Progenitor cell of endocrine pancreas (in vitro differentiated cells): ENCODE results near the gene TSSC4. TPM values are rescaled to one million over a fixed set of nuclear protein-coding genes. Genes with fewer than 3 reads are reported as not detected.

Experiments used
- DNase-seq: peaks from one replicate; pipeline ENCODE4 v3.0.0; 2021; ENCODE audit warnings: low spot score; ENCODE audit not compliant: unreplicated experiment
- H3K27ac Mint-ChIP-seq: 2 replicates; pipeline ENCODE4 v1.8.0; 2021; ENCODE audit warnings: mild to moderate bottlenecking, moderate library complexity, mixed read lengths
- H3K27me3 Mint-ChIP-seq: 2 replicates; pipeline ENCODE4 v1.8.0; 2021; ENCODE audit warnings: mixed read lengths
- H3K36me3 Mint-ChIP-seq: 2 replicates; pipeline ENCODE4 v1.8.0; 2022; ENCODE audit warnings: mixed read lengths; ENCODE audit not compliant: insufficient read depth
- H3K4me1 Mint-ChIP-seq: 2 replicates; pipeline ENCODE4 v1.8.0; 2021; ENCODE audit warnings: low read depth, mixed read lengths
- H3K4me3 Mint-ChIP-seq: 2 replicates; pipeline ENCODE4 v1.8.0; 2021; ENCODE audit warnings: low read depth, mild to moderate bottlenecking, moderate library complexity, mixed read lengths
- H3K9me3 Mint-ChIP-seq: 2 replicates; pipeline ENCODE4 v1.8.0; 2021; ENCODE audit warnings: low read depth, mixed read lengths
- total RNA-seq: library from RNA; stranded (reverse); gene quantifications from 2 replicates; pipeline ENCODE4 v1.2.1, GENCODE V29; 2021
- TF ChIP-seq, protein P1 (sequence below): fragments of 200-600 bp; sonication (generic); IDR thresholded peaks from one replicate; pipeline ENCODE4 v1.5.0; 2021; ENCODE audit warnings: antibody characterized with exemption, mild to moderate bottlenecking; ENCODE audit not compliant: unreplicated experiment

TSSC4 gene
- total RNA-seq, 1 donor from 2014 or later: 50.2 TPM

DNA sequence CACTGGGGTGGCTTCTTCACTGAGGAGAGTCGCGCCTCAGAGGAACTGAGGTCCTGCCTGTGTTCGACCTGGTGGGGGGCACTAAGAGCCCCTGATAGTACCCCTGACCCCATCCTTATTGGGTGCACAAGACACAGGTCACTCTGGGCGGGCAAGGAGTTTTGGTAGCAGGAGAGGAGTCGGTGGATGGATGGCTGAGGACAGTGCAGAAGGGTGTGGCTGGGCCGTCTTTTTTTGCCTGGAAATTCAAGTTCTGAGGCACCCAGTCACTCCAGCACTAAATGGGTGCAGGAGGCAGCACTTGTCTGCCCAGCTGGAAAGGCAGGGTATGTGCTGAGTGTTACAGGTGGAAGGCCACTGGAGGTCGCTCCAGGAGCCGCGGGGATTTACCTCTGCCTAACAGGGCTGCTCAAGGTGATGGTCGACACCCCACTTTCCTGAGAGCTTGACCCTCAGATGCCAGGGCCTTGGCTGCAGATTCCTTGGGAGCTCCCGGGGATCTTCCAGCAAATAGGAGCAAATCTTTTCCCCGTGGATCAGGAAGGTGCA, 960 bp downstream of the TSSC4 start:
- Mint-ChIP-seq H3K9me3 (no peaks in the 10 kb centered on the region), H3K4me1 (peaks cover 5% of the 10 kb centered on the region), H3K27me3 (no peaks in the 10 kb centered on the region), H3K27ac (peak overlapping the region; percentile 86), H3K4me3 (peak overlapping the region; percentile 85), H3K36me3 (peaks cover 3% of the 10 kb centered on the region)
- DNase-seq: no peak
- TF ChIP-seq, protein P1, sequence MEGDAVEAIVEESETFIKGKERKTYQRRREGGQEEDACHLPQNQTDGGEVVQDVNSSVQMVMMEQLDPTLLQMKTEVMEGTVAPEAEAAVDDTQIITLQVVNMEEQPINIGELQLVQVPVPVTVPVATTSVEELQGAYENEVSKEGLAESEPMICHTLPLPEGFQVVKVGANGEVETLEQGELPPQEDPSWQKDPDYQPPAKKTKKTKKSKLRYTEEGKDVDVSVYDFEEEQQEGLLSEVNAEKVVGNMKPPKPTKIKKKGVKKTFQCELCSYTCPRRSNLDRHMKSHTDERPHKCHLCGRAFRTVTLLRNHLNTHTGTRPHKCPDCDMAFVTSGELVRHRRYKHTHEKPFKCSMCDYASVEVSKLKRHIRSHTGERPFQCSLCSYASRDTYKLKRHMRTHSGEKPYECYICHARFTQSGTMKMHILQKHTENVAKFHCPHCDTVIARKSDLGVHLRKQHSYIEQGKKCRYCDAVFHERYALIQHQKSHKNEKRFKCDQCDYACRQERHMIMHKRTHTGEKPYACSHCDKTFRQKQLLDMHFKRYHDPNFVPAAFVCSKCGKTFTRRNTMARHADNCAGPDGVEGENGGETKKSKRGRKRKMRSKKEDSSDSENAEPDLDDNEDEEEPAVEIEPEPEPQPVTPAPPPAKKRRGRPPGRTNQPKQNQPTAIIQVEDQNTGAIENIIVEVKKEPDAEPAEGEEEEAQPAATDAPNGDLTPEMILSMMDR: no peak

DNA sequence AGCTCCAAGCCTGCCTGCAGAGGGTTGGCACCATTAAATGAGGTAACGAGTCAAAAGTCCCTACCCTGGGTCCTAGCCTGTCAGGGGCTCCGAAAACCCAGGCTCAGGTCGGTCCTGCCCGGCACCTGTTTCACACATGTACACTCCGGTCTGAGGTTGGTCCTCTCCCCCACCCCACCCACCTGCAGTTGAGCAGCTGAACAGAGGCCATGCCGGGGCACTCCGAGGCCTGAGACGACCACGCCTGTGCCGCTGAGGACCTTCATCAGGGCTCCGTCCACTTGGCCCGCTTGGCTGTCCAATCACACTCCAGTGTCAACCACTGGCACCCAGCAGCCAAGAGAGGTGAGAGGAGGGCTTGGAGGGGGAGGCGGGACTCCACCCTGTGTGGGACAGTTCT, 1.6 kb downstream of the TSSC4 start:
- TF ChIP-seq, protein P1: no peak
- no peaks in the 10 kb centered on the region for H3K27me3 Mint-ChIP-seq
- peaks cover 6% of the 10 kb centered on the region for H3K4me1 Mint-ChIP-seq
- H3K9me3 Mint-ChIP-seq: no peaks in the 10 kb centered on the region
- DNase-seq: no peak
- peaks cover 3% of the 10 kb centered on the region for H3K36me3 Mint-ChIP-seq
- peak overlapping the region; percentile 85 for H3K4me3 Mint-ChIP-seq
- H3K27ac Mint-ChIP-seq: peak overlapping the region; percentile 59

- H3K36me3 Mint-ChIP-seq: peaks cover 3% of the 10 kb centered on the region
- peaks cover 8% of the 10 kb centered on the region for H3K4me1 Mint-ChIP-seq
- DNase-seq: no peak
- H3K27me3 Mint-ChIP-seq: no peaks in the 10 kb centered on the region
- no peak overlapping the region for H3K27ac Mint-ChIP-seq
- H3K9me3 Mint-ChIP-seq: no peaks in the 10 kb centered on the region
- peak overlapping the region; percentile 59 for H3K4me3 Mint-ChIP-seq
- TF ChIP-seq, protein P1: no peak
Measured at GRCh38 chr11:2402890-2403645, 2.5 kb downstream of the TSSC4 start.

DNA sequence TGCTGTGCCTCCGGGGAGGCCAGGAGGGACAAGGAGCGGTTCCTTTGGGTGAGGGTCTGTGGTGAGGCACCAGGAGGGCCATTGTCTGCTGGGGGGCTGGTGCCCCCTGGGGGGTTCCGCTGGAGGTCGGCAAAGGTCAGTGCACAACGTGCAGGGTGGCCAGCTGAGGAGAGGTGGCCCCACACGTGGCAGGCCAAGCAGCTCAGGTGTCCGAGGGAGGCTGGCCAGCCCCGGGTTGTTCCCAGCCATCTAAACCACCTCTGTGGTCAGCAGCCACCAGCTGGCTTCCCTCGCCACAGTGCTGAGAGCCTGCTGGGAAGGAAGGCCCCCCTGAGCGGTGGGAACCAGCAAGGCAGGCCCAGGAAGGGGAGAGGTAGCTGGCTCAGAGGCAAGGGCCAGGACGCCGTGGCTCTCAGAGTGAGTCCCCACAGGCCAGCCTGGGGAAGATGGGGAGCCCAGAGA, 4.2 kb downstream of the TSSC4 start:
- H3K4me3 Mint-ChIP-seq: no peak overlapping the region
- H3K9me3 Mint-ChIP-seq: no peaks in the 10 kb centered on the region
- TF ChIP-seq, protein P1: no peak
- no peak overlapping the region for H3K27ac Mint-ChIP-seq
- H3K36me3 Mint-ChIP-seq: peaks cover 3% of the 10 kb centered on the region
- peaks cover 22% of the 10 kb centered on the region for H3K4me1 Mint-ChIP-seq
- DNase-seq: no peak
- no peaks in the 10 kb centered on the region for H3K27me3 Mint-ChIP-seq

- Mint-ChIP-seq H3K27ac (peak overlapping the region; percentile 59), H3K9me3 (no peaks in the 10 kb centered on the region), H3K4me1 (peaks cover 30% of the 10 kb centered on the region), H3K4me3 (peak overlapping the region; percentile 7), H3K27me3 (no peaks in the 10 kb centered on the region), H3K36me3 (peaks cover 3% of the 10 kb centered on the region)
- TF ChIP-seq, protein P1: no peak
- no peak for DNase-seq
Measured at GRCh38 chr11:2406451-2406850, 5.9 kb downstream of the TSSC4 start.
